GM18517 (cell line): Measurements from ENCODE around the gene TUBAL3.

ENCODE experiments used
- ATAC-seq: cut with Tn5 transposase; IDR thresholded peaks from one replicate; pipeline ENCODE4 v1.9.1; 2021; ENCODE audit warnings: mild to moderate bottlenecking, moderate library complexity; ENCODE audit not compliant: unreplicated experiment

TUBAL3 gene

DNA sequence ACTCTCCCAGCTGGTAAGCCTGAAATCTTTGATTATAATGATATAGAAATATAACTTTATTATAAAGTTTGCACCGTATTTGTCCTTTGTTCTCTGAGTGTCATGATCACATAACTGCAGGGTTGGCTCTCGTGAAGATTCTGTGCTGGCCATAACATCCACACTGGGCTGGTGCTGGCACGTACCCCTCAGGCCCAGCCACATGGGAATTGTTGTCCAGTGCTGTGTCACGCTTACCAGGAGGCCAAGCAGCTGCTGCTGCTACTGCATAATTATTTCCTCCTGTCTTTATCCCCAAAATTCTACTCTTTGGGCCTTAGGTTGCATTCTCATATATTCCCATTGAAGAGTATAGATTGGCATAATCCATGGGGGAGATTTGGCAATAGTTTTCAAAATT, 60.6 kb downstream of the TUBAL3 start:
- no peak for ATAC-seq

GRCh38 chr10:5343561-5343960, 61.1 kb downstream of the TUBAL3 start:
- ATAC-seq, result no peak
